Natural killer cell treated with Interleukin-12 subunit alpha and Interleukin-12 subunit beta and Interleukin-15 and Interleukin-18, amount 100 ng/mL, for 72 hours (primary cell): ENCODE data around the gene CAMK2B. TPM values are rescaled to one million over a fixed set of nuclear protein-coding genes. Genes with fewer than 3 reads are reported as not detected.

ENCODE experiments used
- ATAC-seq, 2 donors: fragments of 150-1000 bp; cut with Tn5 transposase in 1 of 2; sonication (Bioruptor Pico), chemical (Tn5 transposase) in 1 of 2; 2 replicates each; pipeline ENCODE4 v1.10.0; 2021
- DNase-seq: peaks from one replicate; pipeline ENCODE4 v3.0.0; 2022; ENCODE audit warnings: low spot score
- H3K27ac Mint-ChIP-seq, 2 donors: 1 replicate in 1 of 2; 2 replicates in 1 of 2; pipeline ENCODE4 v1.8.0; 2022; ENCODE audit warnings: mixed read lengths in 2 of 2, mild to moderate bottlenecking in 1 of 2, moderate library complexity in 1 of 2
- H3K27me3 Mint-ChIP-seq, 2 donors: 1 replicate in 1 of 2; 2 replicates in 1 of 2; pipeline ENCODE4 v1.8.0; 2022; ENCODE audit warnings: mixed read lengths in 2 of 2
- H3K36me3 Mint-ChIP-seq: one replicate; pipeline ENCODE4 v1.8.0; 2022; ENCODE audit warnings: mixed read lengths
- H3K4me1 Mint-ChIP-seq, 2 donors: 1 replicate in 1 of 2; 2 replicates in 1 of 2; pipeline ENCODE4 v1.8.0; 2022; ENCODE audit warnings: low read depth in 2 of 2, mixed read lengths in 2 of 2, mild to moderate bottlenecking in 1 of 2
- H3K4me3 Mint-ChIP-seq: one replicate; pipeline ENCODE4 v1.8.0; 2022; ENCODE audit warnings: mixed read lengths
- H3K9me3 Mint-ChIP-seq: 2 replicates; pipeline ENCODE4 v1.8.0; 2022; ENCODE audit warnings: mixed read lengths
- total RNA-seq, 2 donors: library from RNA; stranded (reverse); gene quantifications; one replicate each; pipeline ENCODE4 v1.2.3, GENCODE V29; 2022

The CAMK2B gene
- total RNA-seq, 2 donors from 2014 or later = 0.10 TPM; not detected in 1

- no peaks in the 10 kb centered on the region for H3K4me1 Mint-ChIP-seq
- no peak for ATAC-seq
- no peaks in the 10 kb centered on the region for H3K9me3 Mint-ChIP-seq
- H3K27ac Mint-ChIP-seq = no peak overlapping the region
- peaks cover 0 to 2% of the 10 kb centered on the region in 2 donors for H3K27me3 Mint-ChIP-seq
- no peak overlapping the region for H3K4me3 Mint-ChIP-seq
- DNase-seq = peak; percentile 54
- H3K36me3 Mint-ChIP-seq = no peaks in the 10 kb centered on the region
These were observed 103.3 kb downstream of the CAMK2B start for GRCh38 chr7:44222074-44222473.

- DNase-seq (peak; percentile 58), ATAC-seq (no peak)
- H3K4me3 Mint-ChIP-seq = no peak overlapping the region
- peaks cover 0 to 2% of the 10 kb centered on the region in 2 donors for H3K27me3 Mint-ChIP-seq
- no peak overlapping the region for H3K27ac Mint-ChIP-seq
- no peaks in the 10 kb centered on the region for H3K36me3 Mint-ChIP-seq
- H3K9me3 Mint-ChIP-seq = no peaks in the 10 kb centered on the region
- no peaks in the 10 kb centered on the region for H3K4me1 Mint-ChIP-seq
These were observed 104.1 kb downstream of the CAMK2B start for GRCh38 chr7:44221231-44221791.

GRCh38 chr7:44220358-44221112 is 104.9 kb downstream of the CAMK2B start:
- no peaks in the 10 kb centered on the region for H3K4me1 Mint-ChIP-seq
- no peaks in the 10 kb centered on the region for H3K9me3 Mint-ChIP-seq
- no peaks in the 10 kb centered on the region for H3K36me3 Mint-ChIP-seq
- no peaks in the 10 kb centered on the region for H3K27me3 Mint-ChIP-seq
- no peak for ATAC-seq
- DNase-seq = no peak
- H3K27ac Mint-ChIP-seq = no peak overlapping the region
- H3K4me3 Mint-ChIP-seq = no peak overlapping the region

- no peak for ATAC-seq
- no peak overlapping the region for H3K4me3 Mint-ChIP-seq
- H3K27me3 Mint-ChIP-seq = no peaks in the 10 kb centered on the region
- no peaks in the 10 kb centered on the region for H3K36me3 Mint-ChIP-seq
- no peak for DNase-seq
- no peaks in the 10 kb centered on the region for H3K4me1 Mint-ChIP-seq
- H3K9me3 Mint-ChIP-seq = no peaks in the 10 kb centered on the region
- H3K27ac Mint-ChIP-seq = no peak overlapping the region
These were observed 105.4 kb downstream of the CAMK2B start for GRCh38 chr7:44220046-44220357.

DNA sequence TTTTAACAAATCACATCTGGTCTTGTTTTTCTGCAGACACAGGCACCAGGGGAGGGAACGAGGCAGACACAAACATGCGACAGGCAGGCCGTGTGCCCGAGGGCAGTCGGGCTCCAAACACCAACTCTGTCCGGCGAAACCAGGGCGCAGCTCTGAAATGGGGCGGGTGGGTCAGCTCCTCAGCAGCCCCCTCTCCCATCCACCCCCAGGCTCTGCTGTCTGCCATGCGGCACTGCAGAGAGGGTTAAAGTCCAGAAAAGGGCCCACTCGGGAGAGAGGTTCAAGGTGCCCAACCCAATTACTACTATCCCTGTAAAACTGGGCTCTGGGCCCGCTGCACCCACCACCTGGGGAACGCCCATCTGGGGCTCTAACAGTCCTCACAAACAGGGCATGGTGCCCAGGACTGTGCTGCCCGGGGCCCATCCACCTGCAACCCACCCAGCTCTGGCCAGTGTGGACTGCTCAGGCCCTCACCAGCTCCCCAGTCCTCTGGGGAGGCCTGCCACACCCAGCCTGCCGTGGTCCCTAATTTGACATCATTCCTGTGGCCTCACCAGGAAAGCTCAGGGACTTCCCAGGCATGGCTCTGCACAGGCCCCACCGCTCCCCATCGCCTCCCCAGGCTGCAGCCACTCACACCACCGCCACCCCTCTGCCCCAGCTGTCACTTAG is 105.9 kb downstream of the CAMK2B start:
- Mint-ChIP-seq H3K27ac (no peak overlapping the region), H3K4me1 (no peaks in the 10 kb centered on the region), H3K27me3 (no peaks in the 10 kb centered on the region), H3K9me3 (no peaks in the 10 kb centered on the region), H3K4me3 (no peak overlapping the region), H3K36me3 (no peaks in the 10 kb centered on the region)
- no peak for DNase-seq
- ATAC-seq = no peak

DNA sequence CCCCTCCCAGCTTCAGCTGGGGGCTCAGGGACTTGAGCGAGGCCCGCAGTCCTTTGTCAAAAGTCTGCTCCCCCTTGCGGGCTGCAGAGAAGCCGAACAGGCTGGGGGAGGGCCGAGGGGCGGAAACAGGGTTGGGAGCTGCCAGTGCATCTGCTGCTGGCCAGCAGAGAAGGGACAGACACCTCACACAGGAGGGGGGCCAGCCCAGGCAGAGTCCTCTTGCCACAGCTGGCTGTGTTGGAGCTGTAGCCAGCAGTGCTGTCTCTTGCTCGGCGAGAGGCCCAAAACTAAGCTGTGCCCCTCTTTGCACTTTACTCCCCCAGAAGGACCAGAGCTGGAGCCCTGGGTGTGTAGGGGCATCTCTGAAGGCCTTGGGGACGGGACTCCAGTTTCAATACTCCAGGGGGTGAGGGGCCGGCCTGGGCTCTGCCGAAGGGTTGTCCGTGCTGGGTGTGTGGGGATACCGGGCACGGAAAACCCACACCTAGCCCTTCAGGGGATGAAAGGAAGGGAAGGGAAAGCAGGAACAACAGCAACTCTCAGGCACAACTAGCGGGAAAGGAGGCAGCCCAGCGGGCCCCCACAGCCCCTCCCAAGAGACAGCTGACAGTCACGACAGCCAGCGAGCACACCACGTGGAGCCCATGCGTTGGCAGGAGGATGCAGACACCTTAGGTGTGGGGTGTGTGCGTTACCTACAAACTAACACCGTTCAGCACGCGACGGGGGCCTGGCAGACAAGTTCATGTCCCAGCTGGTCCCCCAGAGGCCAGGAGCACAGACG is 106.8 kb downstream of the CAMK2B start:
- Mint-ChIP-seq H3K27me3 (no peaks in the 10 kb centered on the region), H3K36me3 (no peaks in the 10 kb centered on the region), H3K4me3 (no peak overlapping the region), H3K4me1 (no peaks in the 10 kb centered on the region), H3K9me3 (no peaks in the 10 kb centered on the region), H3K27ac (no peak overlapping the region)
- ATAC-seq (peak in 1 of 2 donors; percentile 7), DNase-seq (no peak)

- no peak overlapping the region for H3K27ac Mint-ChIP-seq
- H3K9me3 Mint-ChIP-seq = no peaks in the 10 kb centered on the region
- no peaks in the 10 kb centered on the region for H3K4me1 Mint-ChIP-seq
- DNase-seq (peak; percentile 57), ATAC-seq (peak in 1 of 2 donors; percentile 11)
- no peak overlapping the region for H3K4me3 Mint-ChIP-seq
- no peaks in the 10 kb centered on the region for H3K36me3 Mint-ChIP-seq
- H3K27me3 Mint-ChIP-seq = no peaks in the 10 kb centered on the region
These were observed 107.5 kb downstream of the CAMK2B start for GRCh38 chr7:44217852-44218402.

GRCh38 chr7:44217223-44217714 is 108.1 kb downstream of the CAMK2B start:
- Mint-ChIP-seq H3K27me3 (no peaks in the 10 kb centered on the region), H3K4me3 (no peak overlapping the region), H3K4me1 (no peaks in the 10 kb centered on the region), H3K9me3 (no peaks in the 10 kb centered on the region), H3K27ac (no peak overlapping the region), H3K36me3 (no peaks in the 10 kb centered on the region)
- ATAC-seq (no peak), DNase-seq (no peak)

- Mint-ChIP-seq H3K27ac (no peak overlapping the region), H3K9me3 (no peaks in the 10 kb centered on the region), H3K4me3 (no peak overlapping the region), H3K4me1 (peaks cover under 1 to 2% of the 10 kb centered on the region in 2 donors), H3K27me3 (no peaks in the 10 kb centered on the region), H3K36me3 (peaks cover 1% of the 10 kb centered on the region)
- DNase-seq (no peak), ATAC-seq (no peak)
These were observed 108.7 kb downstream of the CAMK2B start for GRCh38 chr7:44216521-44217222.

- Mint-ChIP-seq H3K27ac (no peak overlapping the region), H3K9me3 (no peaks in the 10 kb centered on the region), H3K27me3 (no peaks in the 10 kb centered on the region), H3K4me1 (peaks cover 4 to 6% of the 10 kb centered on the region in 2 donors), H3K36me3 (peaks cover 6% of the 10 kb centered on the region), H3K4me3 (no peak overlapping the region)
- no peak for DNase-seq
- ATAC-seq = no peak
These were observed 109.4 kb downstream of the CAMK2B start for GRCh38 chr7:44216019-44216418.

- H3K27me3 Mint-ChIP-seq = no peaks in the 10 kb centered on the region
- H3K9me3 Mint-ChIP-seq = no peaks in the 10 kb centered on the region
- H3K27ac Mint-ChIP-seq = no peak overlapping the region
- H3K36me3 Mint-ChIP-seq = peaks cover 7% of the 10 kb centered on the region
- peaks cover 4 to 6% of the 10 kb centered on the region in 2 donors for H3K4me1 Mint-ChIP-seq
- DNase-seq = no peak
- ATAC-seq = no peak
- H3K4me3 Mint-ChIP-seq = no peak overlapping the region
These were observed 109.9 kb downstream of the CAMK2B start for GRCh38 chr7:44215531-44215930.

GRCh38 chr7:44213877-44214388 is 111.5 kb downstream of the CAMK2B start:
- DNase-seq (peak; percentile 37), ATAC-seq (no peak)
- Mint-ChIP-seq H3K4me1 (peaks cover 6 to 7% of the 10 kb centered on the region in 2 donors), H3K9me3 (no peaks in the 10 kb centered on the region), H3K4me3 (no peak overlapping the region), H3K27ac (no peak overlapping the region), H3K27me3 (no peaks in the 10 kb centered on the region), H3K36me3 (peaks cover 18% of the 10 kb centered on the region)
